GM23338 (cell line): Measurements from ENCODE around the gene TK1. TPM values are rescaled to one million over a fixed set of nuclear protein-coding genes. Genes with fewer than 3 reads are reported as not detected.

Source experiments
- ATAC-seq: fragments of 200-7000 bp; cut with Tn5 transposase; 3 replicates; pipeline ENCODE4 v1.9.1; 2020
- DNase-seq: peaks from one replicate; pipeline ENCODE4 v3.0.0-alpha.2; 2015; ENCODE audit warnings: low spot score
- H2AFZ ChIP-seq: fragments of 200-600 bp; sonication (generic); 2 replicates; pipeline ENCODE4 v1.8.0; 2016; ENCODE audit warnings: antibody characterized with exemption, mild to moderate bottlenecking, moderate library complexity
- H3F3A ChIP-seq: fragments of 200-600 bp; sonication (generic); replicated peaks from 2 replicates; pipeline ENCODE4 v1.8.0; 2017; ENCODE audit warnings: antibody characterized with exemption, mixed run types, low read depth
- H3K27ac ChIP-seq: fragments of 200-600 bp; sonication (generic); 2 replicates; pipeline ENCODE4 v1.6.1; 2016; ENCODE audit warnings: low read depth
- H3K27me3 ChIP-seq: fragments of 200-600 bp; sonication (generic); 2 replicates; pipeline ENCODE4 v1.8.0; 2016; ENCODE audit warnings: mild to moderate bottlenecking, mixed run types, moderate library complexity; ENCODE audit not compliant: insufficient read depth
- H3K36me3 ChIP-seq: fragments of 200-600 bp; sonication (generic); 2 replicates; pipeline ENCODE4 v1.8.0; 2016; ENCODE audit warnings: mild to moderate bottlenecking; ENCODE audit not compliant: insufficient read depth
- H3K4me1 ChIP-seq: fragments of 200-600 bp; sonication (generic); 2 replicates; pipeline ENCODE4 v1.8.0; 2016; ENCODE audit warnings: mild to moderate bottlenecking, moderate library complexity; ENCODE audit not compliant: insufficient read depth
- H3K4me2 ChIP-seq: fragments of 200-600 bp; sonication (generic); 2 replicates; pipeline ENCODE4 v1.7.1; 2017; ENCODE audit warnings: mixed run types
- H3K4me3 ChIP-seq: fragments of 200-600 bp; sonication (generic); 2 replicates; pipeline ENCODE4 v1.6.1; 2016; ENCODE audit warnings: mixed run types
- H3K79me2 ChIP-seq: fragments of 200-600 bp; sonication (generic); replicated peaks from 2 replicates; pipeline ENCODE4 v1.8.0; 2017; ENCODE audit warnings: mild to moderate bottlenecking; ENCODE audit not compliant: insufficient read depth
- H3K9me2 ChIP-seq: fragments of 200-600 bp; sonication (generic); 2 replicates; pipeline ENCODE4 v1.8.0; 2017; ENCODE audit not compliant: insufficient read depth
- H4K20me1 ChIP-seq: fragments of 200-600 bp; sonication (generic); replicated peaks from 2 replicates; pipeline ENCODE4 v1.8.0; 2017; ENCODE audit warnings: mild to moderate bottlenecking; ENCODE audit not compliant: insufficient read depth
- H3K27ac Mint-ChIP-seq: 2 replicates; pipeline ENCODE4 v1.8.0; 2020; ENCODE audit warnings: inconsistent platforms, mild to moderate bottlenecking, moderate library complexity, mixed read lengths
- H3K27me3 Mint-ChIP-seq: 3 replicates; pipeline ENCODE4 v1.8.0; 2022; ENCODE audit warnings: low read depth, mild to moderate bottlenecking, moderate library complexity, mixed read lengths, inconsistent platforms; ENCODE audit not compliant: insufficient read depth, poor library complexity
- H3K36me3 Mint-ChIP-seq: 3 replicates; pipeline ENCODE4 v1.8.0; 2021; ENCODE audit warnings: low read depth, mild to moderate bottlenecking, inconsistent platforms, moderate library complexity, mixed read lengths
- H3K4me1 Mint-ChIP-seq: 3 replicates; pipeline ENCODE4 v1.8.0; 2020; ENCODE audit warnings: mild to moderate bottlenecking, inconsistent platforms, mixed read lengths
- H3K4me3 Mint-ChIP-seq: 3 replicates; pipeline ENCODE4 v1.8.0; 2021; ENCODE audit warnings: moderate library complexity, mild to moderate bottlenecking, inconsistent platforms, mixed read lengths
- H3K9me3 Mint-ChIP-seq: 3 replicates; pipeline ENCODE4 v1.8.0; 2020; ENCODE audit warnings: moderate library complexity, mild to moderate bottlenecking, inconsistent platforms, mixed read lengths
- CREB1 ChIP-seq: fragments of 250-450 bp; sonication (Bioruptor Pico); IDR thresholded peaks from 2 replicates; pipeline ENCODE4 v1.5.0; 2020; ENCODE audit warnings: low read depth, mild to moderate bottlenecking, moderate library complexity
- EZH2 ChIP-seq: fragments of 200-600 bp; sonication (generic); IDR thresholded peaks from one replicate; pipeline ENCODE4 v1.8.0; 2017; ENCODE audit warnings: antibody characterized with exemption, mild to moderate bottlenecking, low read depth; ENCODE audit not compliant: unreplicated experiment
- EZH2phosphoT487 ChIP-seq: fragments of 200-600 bp; sonication (generic); IDR thresholded peaks from one replicate; pipeline ENCODE4 v1.8.1; 2018; ENCODE audit warnings: antibody characterized with exemption; ENCODE audit not compliant: unreplicated experiment
- JUNB ChIP-seq: IDR thresholded peaks from one replicate; pipeline ENCODE4 v1.6.1; 2016; ENCODE audit warnings: antibody characterized with exemption; ENCODE audit not compliant: unreplicated experiment
- NANOG ChIP-seq: IDR thresholded peaks from 2 replicates; pipeline ENCODE4 v1.6.1; 2016; ENCODE audit warnings: antibody characterized with exemption, borderline replicate concordance
- POLR2AphosphoS5 ChIP-seq: IDR thresholded peaks from 2 replicates; pipeline ENCODE4 v1.6.1; 2016; ENCODE audit warnings: antibody characterized with exemption, low read depth
- STAT1 ChIP-seq: IDR thresholded peaks from one replicate; pipeline ENCODE4 v1.6.1; 2016; ENCODE audit warnings: antibody characterized with exemption; ENCODE audit not compliant: unreplicated experiment
- ZNF114 ChIP-seq: fragments of 250-450 bp; sonication (Bioruptor Pico); IDR thresholded peaks from 2 replicates; pipeline ENCODE4 v1.5.0; 2020; ENCODE audit warnings: mild to moderate bottlenecking, moderate library complexity
- ZNF331 ChIP-seq: fragments of 250-450 bp; sonication (Bioruptor Pico); IDR thresholded peaks from 2 replicates; pipeline ENCODE4 v1.5.0; 2020; ENCODE audit warnings: low read depth, mild to moderate bottlenecking, moderate library complexity
- polyA plus RNA-seq: library from polyadenylated mRNA; unstranded; fragments of >200 nt; fragmentation: Nextera tagmentation; extraction: Ambion mirVana; gene quantifications from 2 replicates; pipeline ENCODE4 v1.2.1, GENCODE V29; 2016
- total RNA-seq: library from RNA; depleted of rRNA; stranded (reverse); fragments of >200 nt; shearing (Covaris generic); gene quantifications from 2 replicates; pipeline ENCODE4 v1.2.3, GENCODE V29; 2014
- TF ChIP-seq, protein P1 (sequence below): IDR thresholded peaks from one replicate; pipeline ENCODE4 v1.6.1; 2018; ENCODE audit warnings: antibody characterized with exemption; ENCODE audit not compliant: unreplicated experiment
- TF ChIP-seq, protein P2 (sequence below), 2 experiments: fragments of 200-600 bp in 1 of 2; sonication (generic) in 1 of 2; conservative IDR thresholded peaks; 2 replicates each; pipeline versions ENCODE4 v1.5.1 to v1.6.1; 2016 to 2017; ENCODE audit warnings: antibody characterized with exemption in 2 of 2, low read depth in 2 of 2, mild to moderate bottlenecking in 2 of 2, moderate library complexity in 1 of 2
- TF ChIP-seq, protein P3 (sequence below): IDR thresholded peaks from 2 replicates; pipeline ENCODE4 v1.6.1; 2016; ENCODE audit warnings: antibody characterized with exemption
- TF ChIP-seq, protein P4 (sequence below): fragments of 250-450 bp; sonication (Bioruptor Pico); IDR thresholded peaks from 2 replicates; pipeline ENCODE4 v1.5.0; 2020; ENCODE audit warnings: mild to moderate bottlenecking, moderate library complexity

TK1 gene
- total and polyA plus RNA-seq, 2 experiments from 2014 or later = 74.5 to 84.4 TPM

DNA sequence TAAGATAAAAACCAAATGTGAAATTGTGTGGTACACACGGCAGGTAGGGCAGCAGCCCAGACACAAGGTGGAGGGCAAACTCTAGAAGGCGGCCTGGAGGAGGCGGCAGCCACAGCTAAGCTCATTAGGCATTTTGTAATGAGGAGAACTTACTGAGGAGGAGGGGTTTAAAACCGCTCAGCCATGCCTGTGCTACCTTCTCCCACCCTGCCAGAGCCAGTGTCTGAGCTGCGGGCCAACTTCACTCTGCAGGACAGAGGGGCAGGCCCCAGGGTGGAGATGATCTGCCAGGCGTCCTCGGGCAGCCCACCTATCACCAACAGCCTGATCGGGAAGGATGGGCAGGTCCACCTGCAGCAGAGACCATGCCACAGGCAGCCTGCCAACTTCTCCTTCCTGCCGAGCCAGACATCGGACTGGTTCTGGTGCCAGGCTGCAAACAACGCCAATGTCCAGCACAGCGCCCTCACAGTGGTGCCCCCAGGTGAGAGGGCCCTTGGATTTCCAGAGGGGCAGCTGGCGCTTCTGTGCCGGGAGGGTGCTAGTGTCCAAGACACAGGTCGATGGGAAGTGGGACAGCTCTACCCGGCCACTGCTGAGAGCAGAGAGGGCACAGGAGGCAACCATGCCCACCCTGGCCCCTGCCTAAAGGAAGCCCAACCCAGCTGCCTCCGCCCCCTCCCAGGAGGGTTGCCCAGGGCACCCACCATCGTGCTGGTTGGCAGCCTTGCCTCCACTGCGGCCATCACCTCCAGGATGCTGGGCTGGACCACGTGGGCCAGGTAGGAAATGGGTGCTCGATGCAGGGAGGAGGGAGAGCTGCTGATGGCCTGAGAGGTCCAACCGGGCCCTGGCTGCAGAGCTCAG is 22.7 kb downstream of the TK1 start:
- Mint-ChIP-seq H3K36me3 (no peaks in the 10 kb centered on the region), H3K4me3 (no peak overlapping the region), H3K27me3 (peaks cover 13% of the 10 kb centered on the region), H3K27ac (no peak overlapping the region), H3K9me3 (no peaks in the 10 kb centered on the region), H3K4me1 (peaks cover 3% of the 10 kb centered on the region)
- no peak overlapping the region for H3K4me2 ChIP-seq
- H3K36me3 ChIP-seq = no peaks in the 10 kb centered on the region
- no peaks in the 10 kb centered on the region for H3K9me2 ChIP-seq
- no peaks in the 10 kb centered on the region for H4K20me1 ChIP-seq
- no peaks in the 10 kb centered on the region; the same call in 1 of the 2 replicates for H3K4me1 ChIP-seq
- H3K4me3 ChIP-seq = no peak overlapping the region
- DNase-seq (no peak), ATAC-seq (no peak)
- no peaks in the 10 kb centered on the region for H3K79me2 ChIP-seq
- TF ChIP-seq EZH2 = no peak
- no peak for TF ChIP-seq POLR2AphosphoS5
- TF ChIP-seq NANOG = no peak
- TF ChIP-seq, protein P1, sequence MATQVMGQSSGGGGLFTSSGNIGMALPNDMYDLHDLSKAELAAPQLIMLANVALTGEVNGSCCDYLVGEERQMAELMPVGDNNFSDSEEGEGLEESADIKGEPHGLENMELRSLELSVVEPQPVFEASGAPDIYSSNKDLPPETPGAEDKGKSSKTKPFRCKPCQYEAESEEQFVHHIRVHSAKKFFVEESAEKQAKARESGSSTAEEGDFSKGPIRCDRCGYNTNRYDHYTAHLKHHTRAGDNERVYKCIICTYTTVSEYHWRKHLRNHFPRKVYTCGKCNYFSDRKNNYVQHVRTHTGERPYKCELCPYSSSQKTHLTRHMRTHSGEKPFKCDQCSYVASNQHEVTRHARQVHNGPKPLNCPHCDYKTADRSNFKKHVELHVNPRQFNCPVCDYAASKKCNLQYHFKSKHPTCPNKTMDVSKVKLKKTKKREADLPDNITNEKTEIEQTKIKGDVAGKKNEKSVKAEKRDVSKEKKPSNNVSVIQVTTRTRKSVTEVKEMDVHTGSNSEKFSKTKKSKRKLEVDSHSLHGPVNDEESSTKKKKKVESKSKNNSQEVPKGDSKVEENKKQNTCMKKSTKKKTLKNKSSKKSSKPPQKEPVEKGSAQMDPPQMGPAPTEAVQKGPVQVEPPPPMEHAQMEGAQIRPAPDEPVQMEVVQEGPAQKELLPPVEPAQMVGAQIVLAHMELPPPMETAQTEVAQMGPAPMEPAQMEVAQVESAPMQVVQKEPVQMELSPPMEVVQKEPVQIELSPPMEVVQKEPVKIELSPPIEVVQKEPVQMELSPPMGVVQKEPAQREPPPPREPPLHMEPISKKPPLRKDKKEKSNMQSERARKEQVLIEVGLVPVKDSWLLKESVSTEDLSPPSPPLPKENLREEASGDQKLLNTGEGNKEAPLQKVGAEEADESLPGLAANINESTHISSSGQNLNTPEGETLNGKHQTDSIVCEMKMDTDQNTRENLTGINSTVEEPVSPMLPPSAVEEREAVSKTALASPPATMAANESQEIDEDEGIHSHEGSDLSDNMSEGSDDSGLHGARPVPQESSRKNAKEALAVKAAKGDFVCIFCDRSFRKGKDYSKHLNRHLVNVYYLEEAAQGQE = no peak
- TF ChIP-seq ZNF331 = no peak
- no peak for TF ChIP-seq CREB1
- TF ChIP-seq EZH2phosphoT487 = no peak
- TF ChIP-seq, protein P2, sequence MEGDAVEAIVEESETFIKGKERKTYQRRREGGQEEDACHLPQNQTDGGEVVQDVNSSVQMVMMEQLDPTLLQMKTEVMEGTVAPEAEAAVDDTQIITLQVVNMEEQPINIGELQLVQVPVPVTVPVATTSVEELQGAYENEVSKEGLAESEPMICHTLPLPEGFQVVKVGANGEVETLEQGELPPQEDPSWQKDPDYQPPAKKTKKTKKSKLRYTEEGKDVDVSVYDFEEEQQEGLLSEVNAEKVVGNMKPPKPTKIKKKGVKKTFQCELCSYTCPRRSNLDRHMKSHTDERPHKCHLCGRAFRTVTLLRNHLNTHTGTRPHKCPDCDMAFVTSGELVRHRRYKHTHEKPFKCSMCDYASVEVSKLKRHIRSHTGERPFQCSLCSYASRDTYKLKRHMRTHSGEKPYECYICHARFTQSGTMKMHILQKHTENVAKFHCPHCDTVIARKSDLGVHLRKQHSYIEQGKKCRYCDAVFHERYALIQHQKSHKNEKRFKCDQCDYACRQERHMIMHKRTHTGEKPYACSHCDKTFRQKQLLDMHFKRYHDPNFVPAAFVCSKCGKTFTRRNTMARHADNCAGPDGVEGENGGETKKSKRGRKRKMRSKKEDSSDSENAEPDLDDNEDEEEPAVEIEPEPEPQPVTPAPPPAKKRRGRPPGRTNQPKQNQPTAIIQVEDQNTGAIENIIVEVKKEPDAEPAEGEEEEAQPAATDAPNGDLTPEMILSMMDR (conservative IDR thresholded peaks at IDR 0.05; ENCODE audit: low read depth in 2 of 2) = no peak
- TF ChIP-seq ZNF114 (CRISPR knock-in tag) = no peak
- TF ChIP-seq JUNB = no peak
- TF ChIP-seq STAT1 = no peak
- TF ChIP-seq, protein P3, sequence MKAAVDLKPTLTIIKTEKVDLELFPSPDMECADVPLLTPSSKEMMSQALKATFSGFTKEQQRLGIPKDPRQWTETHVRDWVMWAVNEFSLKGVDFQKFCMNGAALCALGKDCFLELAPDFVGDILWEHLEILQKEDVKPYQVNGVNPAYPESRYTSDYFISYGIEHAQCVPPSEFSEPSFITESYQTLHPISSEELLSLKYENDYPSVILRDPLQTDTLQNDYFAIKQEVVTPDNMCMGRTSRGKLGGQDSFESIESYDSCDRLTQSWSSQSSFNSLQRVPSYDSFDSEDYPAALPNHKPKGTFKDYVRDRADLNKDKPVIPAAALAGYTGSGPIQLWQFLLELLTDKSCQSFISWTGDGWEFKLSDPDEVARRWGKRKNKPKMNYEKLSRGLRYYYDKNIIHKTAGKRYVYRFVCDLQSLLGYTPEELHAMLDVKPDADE = no peak
- TF ChIP-seq, protein P4, sequence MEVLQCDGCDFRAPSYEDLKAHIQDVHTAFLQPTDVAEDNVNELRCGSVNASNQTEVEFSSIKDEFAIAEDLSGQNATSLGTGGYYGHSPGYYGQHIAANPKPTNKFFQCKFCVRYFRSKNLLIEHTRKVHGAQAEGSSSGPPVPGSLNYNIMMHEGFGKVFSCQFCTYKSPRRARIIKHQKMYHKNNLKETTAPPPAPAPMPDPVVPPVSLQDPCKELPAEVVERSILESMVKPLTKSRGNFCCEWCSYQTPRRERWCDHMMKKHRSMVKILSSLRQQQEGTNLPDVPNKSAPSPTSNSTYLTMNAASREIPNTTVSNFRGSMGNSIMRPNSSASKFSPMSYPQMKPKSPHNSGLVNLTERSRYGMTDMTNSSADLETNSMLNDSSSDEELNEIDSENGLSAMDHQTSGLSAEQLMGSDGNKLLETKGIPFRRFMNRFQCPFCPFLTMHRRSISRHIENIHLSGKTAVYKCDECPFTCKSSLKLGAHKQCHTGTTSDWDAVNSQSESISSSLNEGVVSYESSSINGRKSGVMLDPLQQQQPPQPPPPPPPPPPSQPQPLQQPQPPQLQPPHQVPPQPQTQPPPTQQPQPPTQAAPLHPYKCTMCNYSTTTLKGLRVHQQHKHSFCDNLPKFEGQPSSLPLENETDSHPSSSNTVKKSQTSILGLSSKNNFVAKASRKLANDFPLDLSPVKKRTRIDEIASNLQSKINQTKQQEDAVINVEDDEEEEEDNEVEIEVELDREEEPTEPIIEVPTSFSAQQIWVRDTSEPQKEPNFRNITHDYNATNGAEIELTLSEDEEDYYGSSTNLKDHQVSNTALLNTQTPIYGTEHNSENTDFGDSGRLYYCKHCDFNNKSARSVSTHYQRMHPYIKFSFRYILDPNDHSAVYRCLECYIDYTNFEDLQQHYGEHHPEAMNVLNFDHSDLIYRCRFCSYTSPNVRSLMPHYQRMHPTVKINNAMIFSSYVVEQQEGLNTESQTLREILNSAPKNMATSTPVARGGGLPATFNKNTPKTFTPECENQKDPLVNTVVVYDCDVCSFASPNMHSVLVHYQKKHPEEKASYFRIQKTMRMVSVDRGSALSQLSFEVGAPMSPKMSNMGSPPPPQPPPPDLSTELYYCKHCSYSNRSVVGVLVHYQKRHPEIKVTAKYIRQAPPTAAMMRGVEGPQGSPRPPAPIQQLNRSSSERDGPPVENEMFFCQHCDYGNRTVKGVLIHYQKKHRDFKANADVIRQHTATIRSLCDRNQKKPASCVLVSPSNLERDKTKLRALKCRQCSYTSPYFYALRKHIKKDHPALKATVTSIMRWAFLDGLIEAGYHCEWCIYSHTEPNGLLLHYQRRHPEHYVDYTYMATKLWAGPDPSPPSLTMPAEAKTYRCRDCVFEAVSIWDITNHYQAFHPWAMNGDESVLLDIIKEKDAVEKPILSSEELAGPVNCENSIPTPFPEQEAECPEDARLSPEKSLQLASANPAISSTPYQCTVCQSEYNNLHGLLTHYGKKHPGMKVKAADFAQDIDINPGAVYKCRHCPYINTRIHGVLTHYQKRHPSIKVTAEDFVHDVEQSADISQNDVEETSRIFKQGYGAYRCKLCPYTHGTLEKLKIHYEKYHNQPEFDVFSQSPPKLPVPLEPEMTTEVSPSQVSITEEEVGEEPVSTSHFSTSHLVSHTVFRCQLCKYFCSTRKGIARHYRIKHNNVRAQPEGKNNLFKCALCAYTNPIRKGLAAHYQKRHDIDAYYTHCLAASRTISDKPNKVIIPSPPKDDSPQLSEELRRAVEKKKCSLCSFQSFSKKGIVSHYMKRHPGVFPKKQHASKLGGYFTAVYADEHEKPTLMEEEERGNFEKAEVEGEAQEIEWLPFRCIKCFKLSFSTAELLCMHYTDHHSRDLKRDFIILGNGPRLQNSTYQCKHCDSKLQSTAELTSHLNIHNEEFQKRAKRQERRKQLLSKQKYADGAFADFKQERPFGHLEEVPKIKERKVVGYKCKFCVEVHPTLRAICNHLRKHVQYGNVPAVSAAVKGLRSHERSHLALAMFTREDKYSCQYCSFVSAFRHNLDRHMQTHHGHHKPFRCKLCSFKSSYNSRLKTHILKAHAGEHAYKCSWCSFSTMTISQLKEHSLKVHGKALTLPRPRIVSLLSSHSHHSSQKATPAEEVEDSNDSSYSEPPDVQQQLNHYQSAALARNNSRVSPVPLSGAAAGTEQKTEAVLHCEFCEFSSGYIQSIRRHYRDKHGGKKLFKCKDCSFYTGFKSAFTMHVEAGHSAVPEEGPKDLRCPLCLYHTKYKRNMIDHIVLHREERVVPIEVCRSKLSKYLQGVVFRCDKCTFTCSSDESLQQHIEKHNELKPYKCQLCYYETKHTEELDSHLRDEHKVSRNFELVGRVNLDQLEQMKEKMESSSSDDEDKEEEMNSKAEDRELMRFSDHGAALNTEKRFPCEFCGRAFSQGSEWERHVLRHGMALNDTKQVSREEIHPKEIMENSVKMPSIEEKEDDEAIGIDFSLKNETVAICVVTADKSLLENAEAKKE = no peak
- no peaks in the 10 kb centered on the region for H3K27me3 ChIP-seq
- H3F3A ChIP-seq = no peaks in the 10 kb centered on the region
- no peak overlapping the region for H2AFZ ChIP-seq
- no peak overlapping the region for H3K27ac ChIP-seq
